ENCODE results near the gene REXO4. TPM values are rescaled to one million over a fixed set of nuclear protein-coding genes. Genes with fewer than 3 reads are reported as not detected.

Gene REXO4
- total RNA-seq, 4 donors from 2014 or later = 15.6 to 37.1 (median 19.4) TPM

DNA sequence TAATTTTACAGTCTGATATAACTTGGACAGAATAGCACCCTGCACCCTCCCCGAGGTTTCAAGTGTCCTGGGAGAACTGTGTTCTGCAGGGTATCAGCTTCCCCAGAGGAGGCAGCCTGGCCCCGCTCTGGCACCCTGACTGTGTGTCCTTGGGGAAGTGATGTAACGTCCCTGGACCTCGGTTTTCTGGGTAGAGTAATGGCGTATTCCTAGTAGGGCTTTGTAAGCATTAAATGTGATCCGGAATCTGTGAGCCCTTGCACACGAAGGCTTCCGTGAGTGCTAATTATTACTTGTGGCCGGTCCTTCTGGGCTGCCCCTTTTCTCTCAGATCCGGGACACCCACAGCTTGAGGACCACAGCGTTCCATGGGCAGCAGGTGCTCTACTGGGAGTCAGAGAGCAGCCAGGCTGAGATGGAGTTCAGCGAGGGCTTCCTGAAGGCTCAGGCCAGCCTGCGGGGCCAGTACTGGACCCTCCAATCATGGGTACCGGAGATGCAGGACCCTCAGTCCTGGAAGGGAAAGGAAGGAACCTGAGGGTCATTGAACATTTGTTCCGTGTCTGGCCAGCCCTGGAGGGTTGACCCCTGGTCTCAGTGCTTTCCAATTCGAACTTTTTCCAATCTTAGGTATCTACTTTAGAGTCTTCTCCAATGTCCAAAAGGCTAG is 41.0 kb upstream of the REXO4 start:
- peak overlapping the region in 3 of 4 donors; percentile 68 to 95 (median 77) for H3K4me3 ChIP-seq

DNA sequence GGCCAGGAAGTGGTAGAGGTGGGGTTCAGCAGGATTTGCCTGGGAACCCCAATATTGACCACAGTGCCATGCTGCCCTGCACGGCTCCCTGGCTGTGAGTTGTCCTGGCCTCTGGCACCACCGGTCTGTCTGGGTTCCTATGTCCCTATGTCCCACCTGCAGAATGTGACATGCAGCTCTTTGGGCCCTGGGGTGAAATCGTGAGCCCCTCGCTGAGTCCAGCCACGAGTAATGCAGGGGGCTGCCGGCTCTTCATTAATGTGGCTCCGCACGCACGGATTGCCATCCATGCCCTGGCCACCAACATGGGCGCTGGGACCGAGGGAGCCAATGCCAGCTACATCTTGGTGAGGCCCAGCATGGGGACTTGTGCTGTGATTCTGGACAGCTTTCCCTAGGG is 39.9 kb upstream of the REXO4 start:
- TF ChIP-seq, protein P1, sequence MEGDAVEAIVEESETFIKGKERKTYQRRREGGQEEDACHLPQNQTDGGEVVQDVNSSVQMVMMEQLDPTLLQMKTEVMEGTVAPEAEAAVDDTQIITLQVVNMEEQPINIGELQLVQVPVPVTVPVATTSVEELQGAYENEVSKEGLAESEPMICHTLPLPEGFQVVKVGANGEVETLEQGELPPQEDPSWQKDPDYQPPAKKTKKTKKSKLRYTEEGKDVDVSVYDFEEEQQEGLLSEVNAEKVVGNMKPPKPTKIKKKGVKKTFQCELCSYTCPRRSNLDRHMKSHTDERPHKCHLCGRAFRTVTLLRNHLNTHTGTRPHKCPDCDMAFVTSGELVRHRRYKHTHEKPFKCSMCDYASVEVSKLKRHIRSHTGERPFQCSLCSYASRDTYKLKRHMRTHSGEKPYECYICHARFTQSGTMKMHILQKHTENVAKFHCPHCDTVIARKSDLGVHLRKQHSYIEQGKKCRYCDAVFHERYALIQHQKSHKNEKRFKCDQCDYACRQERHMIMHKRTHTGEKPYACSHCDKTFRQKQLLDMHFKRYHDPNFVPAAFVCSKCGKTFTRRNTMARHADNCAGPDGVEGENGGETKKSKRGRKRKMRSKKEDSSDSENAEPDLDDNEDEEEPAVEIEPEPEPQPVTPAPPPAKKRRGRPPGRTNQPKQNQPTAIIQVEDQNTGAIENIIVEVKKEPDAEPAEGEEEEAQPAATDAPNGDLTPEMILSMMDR (IDR thresholded peaks at IDR 0.05) = no peak
- no peak for TF ChIP-seq POLR2A (IDR thresholded peaks at IDR 0.05)
- Histone ChIP-seq H3K4me1 (peaks cover 0 to 22% (median 3%) of the 10 kb centered on the region in 4 donors), H3K27ac (no peak overlapping the region), H3K36me3 (no peaks in the 10 kb centered on the region), H3K9me3 (no peaks in the 10 kb centered on the region), H3K4me3 (no peak overlapping the region), H3K27me3 (no peaks in the 10 kb centered on the region)
- DNase-seq = no peak

More for the DNA sequence above, 41.0 kb upstream of the REXO4 start:
- Histone ChIP-seq H3K4me1 (peaks cover 0 to 22% (median 3%) of the 10 kb centered on the region in 4 donors), H3K9me3 (no peaks in the 10 kb centered on the region), H3K27me3 (no peaks in the 10 kb centered on the region), H3K36me3 (peaks cover 0 to 6% (median 0%) of the 10 kb centered on the region in 3 donors), H3K27ac (peak overlapping the region in 3 of 4 donors; percentile 88 to 99 (median 91))
- no peak for DNase-seq
- TF ChIP-seq POLR2A (IDR thresholded peaks at IDR 0.05) = no peak
- TF ChIP-seq, protein P1 (IDR thresholded peaks at IDR 0.05) = no peak

DNA sequence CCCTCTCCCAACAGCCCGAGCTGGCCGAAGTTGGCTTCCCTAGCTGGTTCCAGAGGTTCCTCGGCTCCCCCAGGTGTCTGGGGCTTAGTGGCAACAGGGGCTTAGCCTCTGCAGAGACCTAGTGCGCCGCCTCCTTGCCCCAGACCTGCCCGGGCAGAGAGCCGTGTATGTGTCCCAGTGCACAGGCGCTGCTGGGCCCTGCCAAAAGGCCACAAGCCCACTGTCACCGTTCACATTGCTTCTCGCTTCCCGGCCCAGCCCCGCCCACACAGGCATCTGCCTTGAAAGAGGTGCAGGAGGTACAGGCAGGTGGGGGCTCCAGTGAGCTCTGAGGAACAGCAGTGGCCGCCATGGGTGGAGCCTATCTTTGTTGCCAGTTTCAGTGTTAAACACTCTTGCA is 39.4 kb upstream of the REXO4 start:
- Histone ChIP-seq H3K27me3 (no peaks in the 10 kb centered on the region), H3K36me3 (no peaks in the 10 kb centered on the region), H3K4me1 (peaks cover 0 to 20% (median 3%) of the 10 kb centered on the region in 4 donors), H3K27ac (no peak overlapping the region), H3K9me3 (no peaks in the 10 kb centered on the region), H3K4me3 (no peak overlapping the region)
- no peak for DNase-seq
- TF ChIP-seq POLR2A (IDR thresholded peaks at IDR 0.05) = no peak
- TF ChIP-seq, protein P1 (IDR thresholded peaks at IDR 0.05) = no peak

DNA sequence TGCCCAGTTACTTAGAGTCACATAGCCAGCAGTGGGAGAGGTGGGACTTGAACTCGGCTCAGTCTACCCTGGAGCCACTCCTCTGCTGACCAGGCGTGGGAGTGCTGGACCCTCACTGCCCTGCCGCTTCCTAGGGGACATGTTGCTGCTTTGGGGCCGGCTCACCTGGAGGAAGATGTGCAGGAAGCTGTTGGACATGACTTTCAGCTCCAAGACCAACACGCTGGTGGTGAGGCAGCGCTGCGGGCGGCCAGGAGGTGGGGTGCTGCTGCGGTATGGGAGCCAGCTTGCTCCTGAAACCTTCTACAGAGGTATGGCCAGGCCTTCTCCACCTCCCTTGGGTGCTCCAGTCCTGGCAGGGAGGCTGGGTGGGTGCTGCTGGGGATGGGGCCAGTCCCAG is 38.6 kb upstream of the REXO4 start:
- no peaks in the 10 kb centered on the region for H3K27me3 ChIP-seq
- no peaks in the 10 kb centered on the region for H3K36me3 ChIP-seq
- no peaks in the 10 kb centered on the region for H3K9me3 ChIP-seq
- no peak for DNase-seq
- TF ChIP-seq, protein P1 (IDR thresholded peaks at IDR 0.05) = no peak
- TF ChIP-seq POLR2A (IDR thresholded peaks at IDR 0.05) = no peak
- H3K27ac ChIP-seq = no peak overlapping the region
- no peak overlapping the region for H3K4me3 ChIP-seq
- H3K4me1 ChIP-seq = peaks cover 0 to 16% (median 3%) of the 10 kb centered on the region in 4 donors

DNA sequence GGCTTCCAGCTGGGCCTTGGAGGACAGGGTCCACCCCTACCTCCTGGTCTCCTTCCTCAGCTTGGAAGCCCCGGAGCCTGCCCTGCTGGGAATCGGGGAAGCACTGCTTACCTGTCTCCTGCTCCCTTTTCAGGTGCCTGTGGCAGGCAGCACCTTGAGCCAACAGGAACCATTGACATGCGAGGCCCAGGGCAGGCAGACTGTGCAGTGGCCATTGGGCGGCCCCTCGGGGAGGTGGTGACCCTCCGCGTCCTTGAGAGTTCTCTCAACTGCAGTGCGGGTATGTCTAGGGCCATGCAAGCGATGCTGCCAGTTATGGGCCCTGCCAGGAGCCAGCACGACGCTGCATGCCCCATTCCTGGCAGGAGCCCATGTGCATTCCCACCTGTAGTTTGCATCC is 38.1 kb upstream of the REXO4 start:
- Histone ChIP-seq H3K27me3 (no peaks in the 10 kb centered on the region), H3K4me3 (no peak overlapping the region), H3K9me3 (no peaks in the 10 kb centered on the region), H3K27ac (no peak overlapping the region), H3K36me3 (no peaks in the 10 kb centered on the region), H3K4me1 (peaks cover 0 to 11% (median 3%) of the 10 kb centered on the region in 4 donors)
- DNase-seq = no peak
- TF ChIP-seq, protein P1 (IDR thresholded peaks at IDR 0.05) = no peak
- no peak for TF ChIP-seq POLR2A (IDR thresholded peaks at IDR 0.05)
